ENCODE results near the gene HDGFL2. TPM values are rescaled to one million over a fixed set of nuclear protein-coding genes. Genes with fewer than 3 reads are reported as not detected.

The HDGFL2 gene
- total RNA-seq, 1 donor from 2014 or later, result 33.9 TPM

DNA sequence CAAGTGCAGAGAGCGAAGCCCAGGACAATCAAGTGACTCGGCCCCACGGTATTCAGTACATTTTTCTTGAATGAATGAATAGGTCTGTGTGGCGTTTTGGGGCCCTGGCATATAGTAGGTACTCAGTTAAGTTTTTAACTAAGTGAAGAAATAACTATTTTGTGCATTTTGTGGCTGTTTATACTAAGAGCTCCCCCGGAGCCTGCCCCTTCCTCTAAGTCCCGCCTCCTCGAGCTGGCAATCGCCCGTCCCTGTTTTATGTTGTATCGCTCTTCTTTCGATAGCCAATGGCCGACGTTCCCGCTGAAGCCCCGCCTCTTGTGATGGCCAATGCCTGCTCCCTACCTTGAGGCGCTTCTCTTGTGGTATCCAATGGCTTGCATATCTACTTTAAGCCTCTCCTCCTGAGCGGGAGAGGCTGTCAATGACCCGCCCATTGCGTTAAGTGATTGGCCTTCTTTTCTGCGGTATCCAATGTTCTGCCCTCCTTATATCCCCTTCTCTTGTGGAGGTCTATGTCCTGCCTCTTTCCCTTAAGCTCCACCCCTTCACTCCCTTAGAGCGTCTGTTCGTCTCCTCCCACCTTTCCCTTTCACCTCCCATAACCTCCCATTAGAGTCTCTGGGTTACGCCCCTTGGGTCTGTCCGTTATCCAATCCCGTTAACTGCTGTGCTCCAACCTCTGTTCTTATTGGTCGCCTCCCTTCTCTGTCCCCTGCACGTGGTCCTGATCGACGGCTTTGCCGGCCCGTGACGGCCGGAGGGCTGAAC, 509 bp upstream of the HDGFL2 start:
- Histone ChIP-seq H3K27ac (ENCODE audit: low read depth, low read length) (peak overlapping the region; percentile 95), H3K4me1 (ENCODE audit: control insufficient read depth in 3 of 3, insufficient read depth in 3 of 3, low read length in 3 of 3) (peaks cover 8 to 25% (median 19%) of the 10 kb centered on the region in 3 donors), H3K9ac (ENCODE audit: low read depth in 1 of 3, low read length in 3 of 3) (peak overlapping the region; percentile 88 to 89 (median 88)), H3K27me3 (ENCODE audit: control insufficient read depth in 3 of 3, insufficient read depth in 3 of 3, low read length in 3 of 3) (no peaks in the 10 kb centered on the region), H3K9me3 (ENCODE audit: control insufficient read depth in 3 of 3, low read length in 3 of 3) (no peaks in the 10 kb centered on the region), H3K36me3 (ENCODE audit: control insufficient read depth in 3 of 3, insufficient read depth in 3 of 3, low read length in 3 of 3) (peaks cover 6 to 10% (median 8%) of the 10 kb centered on the region in 3 donors), H3K4me3 (ENCODE audit: low read length in 3 of 3) (peak overlapping the region; percentile 85 to 87 (median 86))

DNA sequence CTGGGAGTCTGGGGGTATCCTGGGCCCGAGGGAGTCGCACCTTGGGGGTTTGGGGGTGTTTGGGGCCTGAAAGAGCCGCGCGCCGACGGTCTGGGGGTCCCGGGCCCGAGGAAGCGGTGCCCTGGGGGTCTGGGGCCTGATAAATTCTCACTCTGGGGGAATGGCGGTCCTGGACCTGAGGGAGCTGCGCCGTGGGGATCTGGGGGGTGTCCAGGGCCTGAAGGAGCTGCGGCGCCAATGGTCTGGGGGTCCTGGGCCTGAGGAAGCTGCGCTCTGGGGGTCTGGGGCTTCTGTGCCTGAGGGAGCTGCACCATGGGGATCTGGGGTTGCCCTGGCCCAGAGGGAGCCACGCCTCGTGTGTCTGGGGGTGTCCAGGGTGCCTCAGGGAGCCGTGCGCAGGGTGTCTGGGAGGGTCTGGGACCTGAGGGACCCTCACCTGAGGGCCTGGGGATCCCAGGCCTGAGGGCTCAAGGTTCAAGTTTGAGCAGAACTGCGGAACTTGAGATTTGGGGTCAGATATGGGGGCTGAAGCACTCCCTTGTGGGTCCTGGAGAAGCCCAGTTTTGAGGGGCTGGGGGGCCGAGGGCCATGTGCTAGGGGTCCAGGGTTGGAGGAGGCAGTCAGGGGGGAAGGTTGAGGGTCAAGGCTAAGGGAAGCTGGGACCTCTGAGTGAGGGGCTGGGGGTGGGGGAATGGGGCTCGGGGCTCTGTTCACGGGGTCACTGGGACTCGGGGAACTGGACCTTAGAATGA, 1.1 kb downstream of the HDGFL2 start:
- Histone ChIP-seq H3K9me3 (ENCODE audit: control insufficient read depth in 3 of 3, low read length in 3 of 3) (no peaks in the 10 kb centered on the region), H3K27me3 (ENCODE audit: control insufficient read depth in 3 of 3, insufficient read depth in 3 of 3, low read length in 3 of 3) (no peaks in the 10 kb centered on the region), H3K36me3 (ENCODE audit: control insufficient read depth in 3 of 3, insufficient read depth in 3 of 3, low read length in 3 of 3) (peaks cover 14 to 20% (median 16%) of the 10 kb centered on the region in 3 donors), H3K4me1 (ENCODE audit: control insufficient read depth in 3 of 3, insufficient read depth in 3 of 3, low read length in 3 of 3) (peaks cover 8 to 25% (median 19%) of the 10 kb centered on the region in 3 donors), H3K4me3 (ENCODE audit: low read length in 3 of 3) (peak overlapping the region; percentile 70 to 75 (median 74)), H3K9ac (ENCODE audit: low read depth in 1 of 3, low read length in 3 of 3) (peak overlapping the region; percentile 76 to 87 (median 82)), H3K27ac (ENCODE audit: low read depth, low read length) (peak overlapping the region; percentile 40)

DNA sequence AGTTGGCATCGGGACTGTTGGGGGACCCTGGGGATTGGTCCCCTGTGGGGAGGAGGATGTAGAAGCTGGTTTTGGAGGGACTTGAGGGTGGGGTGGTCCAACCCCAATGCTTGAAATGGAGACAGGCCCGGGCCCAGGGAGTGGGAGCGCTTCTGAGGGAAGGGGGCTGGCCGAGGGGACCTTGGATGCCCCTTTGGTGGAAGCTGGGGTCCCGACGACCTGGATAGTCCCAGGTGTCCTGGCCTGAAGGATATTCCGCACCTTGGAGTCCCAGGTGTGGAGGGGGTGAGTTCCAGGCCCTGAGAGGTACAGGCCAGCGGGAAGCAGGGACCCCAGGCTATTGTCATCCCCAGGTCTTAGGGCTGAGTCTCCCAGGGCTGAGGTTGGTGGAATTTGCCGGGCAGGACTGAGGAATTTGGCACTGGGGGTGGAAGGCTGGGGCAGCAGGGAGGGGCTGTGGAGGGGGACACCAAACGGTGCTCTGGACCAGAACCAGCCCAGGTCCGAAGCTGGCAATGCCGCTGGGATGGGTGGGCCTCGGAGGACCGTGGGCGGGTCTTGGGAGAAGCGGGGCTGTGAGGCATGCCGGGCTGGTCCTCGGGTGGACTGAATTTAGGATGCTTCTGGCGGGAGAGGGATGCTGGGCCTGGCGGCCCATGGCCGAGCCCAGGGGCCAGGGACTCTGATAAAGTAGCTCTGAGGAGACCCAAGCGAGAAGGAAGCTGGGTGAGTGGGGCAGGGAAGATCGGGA, 1.8 kb downstream of the HDGFL2 start:
- H3K36me3 ChIP-seq (ENCODE audit: control insufficient read depth in 3 of 3, insufficient read depth in 3 of 3, low read length in 3 of 3), result peaks cover 18 to 24% (median 19%) of the 10 kb centered on the region in 3 donors
- peak overlapping the region in 1 of 3 donors; percentile 48 for H3K4me3 ChIP-seq (ENCODE audit: low read length in 3 of 3)
- H3K27me3 ChIP-seq (ENCODE audit: control insufficient read depth in 3 of 3, insufficient read depth in 3 of 3, low read length in 3 of 3), result no peaks in the 10 kb centered on the region
- H3K27ac ChIP-seq (ENCODE audit: low read depth, low read length), result peak overlapping the region; percentile 19
- H3K4me1 ChIP-seq (ENCODE audit: control insufficient read depth in 3 of 3, insufficient read depth in 3 of 3, low read length in 3 of 3), result peaks cover 8 to 25% (median 19%) of the 10 kb centered on the region in 3 donors
- no peaks in the 10 kb centered on the region for H3K9me3 ChIP-seq (ENCODE audit: control insufficient read depth in 3 of 3, low read length in 3 of 3)
- H3K9ac ChIP-seq (ENCODE audit: low read depth in 1 of 3, low read length in 3 of 3), result peak overlapping the region; percentile 10 to 45 (median 23)

GRCh38 chr19:4474514-4475022, 2.5 kb downstream of the HDGFL2 start:
- peak overlapping the region in 1 of 3 donors; percentile 48 for H3K4me3 ChIP-seq (ENCODE audit: low read length in 3 of 3)
- peak overlapping the region in 2 of 3 donors; percentile 23 to 45 for H3K9ac ChIP-seq (ENCODE audit: low read depth in 1 of 3, low read length in 3 of 3)

DNA sequence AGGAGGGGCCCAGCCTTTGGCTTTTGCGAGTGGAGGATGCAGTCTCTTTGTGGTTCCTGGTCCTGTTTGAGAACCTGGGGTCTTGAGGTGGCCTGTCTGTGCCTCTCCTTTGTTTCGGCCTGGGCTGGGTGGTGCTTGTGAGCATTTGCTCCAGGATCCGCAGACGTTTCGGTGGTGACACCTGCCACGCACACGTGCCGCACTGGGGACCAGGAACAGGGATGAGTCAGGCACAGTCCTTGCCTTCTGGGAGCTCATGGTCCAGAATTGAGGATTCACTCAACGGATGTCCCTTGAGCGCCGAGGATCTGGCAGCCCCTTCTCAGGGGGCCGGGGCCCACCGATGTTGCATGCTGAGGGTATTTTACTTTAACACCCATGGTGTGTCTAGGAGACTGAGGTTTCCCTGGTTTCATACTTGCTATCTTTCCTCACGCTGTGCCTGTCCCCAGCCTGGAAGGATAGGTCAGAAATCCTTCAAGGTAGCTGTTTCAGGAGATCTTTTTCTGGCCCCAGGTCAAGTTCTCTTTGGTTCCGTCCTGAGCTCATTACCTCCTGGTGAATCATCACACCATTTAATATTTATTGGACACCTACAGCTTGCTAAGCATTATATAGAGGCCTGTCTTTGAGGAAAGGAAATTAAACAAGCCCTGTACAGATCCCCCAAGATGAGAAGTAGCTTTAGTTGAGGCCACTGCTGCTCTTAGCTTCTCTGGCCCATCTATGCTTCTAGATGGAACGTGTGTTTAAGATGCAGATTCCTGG, 5.1 kb downstream of the HDGFL2 start:
- Histone ChIP-seq H3K27me3 (ENCODE audit: control insufficient read depth in 3 of 3, insufficient read depth in 3 of 3, low read length in 3 of 3) (no peaks in the 10 kb centered on the region), H3K9ac (ENCODE audit: low read depth in 1 of 3, low read length in 3 of 3) (no peak overlapping the region), H3K27ac (ENCODE audit: low read depth, low read length) (no peak overlapping the region), H3K4me3 (ENCODE audit: low read length in 3 of 3) (no peak overlapping the region), H3K9me3 (ENCODE audit: control insufficient read depth in 3 of 3, low read length in 3 of 3) (no peaks in the 10 kb centered on the region), H3K4me1 (ENCODE audit: control insufficient read depth in 3 of 3, insufficient read depth in 3 of 3, low read length in 3 of 3) (peaks cover 8 to 19% (median 15%) of the 10 kb centered on the region in 3 donors), H3K36me3 (ENCODE audit: control insufficient read depth in 3 of 3, insufficient read depth in 3 of 3, low read length in 3 of 3) (peaks cover 19 to 28% (median 21%) of the 10 kb centered on the region in 3 donors)

More at GRCh38 chr19:4474514-4475022, 2.5 kb downstream of the HDGFL2 start:
- Histone ChIP-seq H3K27ac (ENCODE audit: low read depth, low read length) (no peak overlapping the region), H3K36me3 (ENCODE audit: control insufficient read depth in 3 of 3, insufficient read depth in 3 of 3, low read length in 3 of 3) (peaks cover 18 to 25% (median 19%) of the 10 kb centered on the region in 3 donors), H3K4me1 (ENCODE audit: control insufficient read depth in 3 of 3, insufficient read depth in 3 of 3, low read length in 3 of 3) (peaks cover 8 to 25% (median 19%) of the 10 kb centered on the region in 3 donors), H3K27me3 (ENCODE audit: control insufficient read depth in 3 of 3, insufficient read depth in 3 of 3, low read length in 3 of 3) (no peaks in the 10 kb centered on the region), H3K9me3 (ENCODE audit: control insufficient read depth in 3 of 3, low read length in 3 of 3) (no peaks in the 10 kb centered on the region)

DNA sequence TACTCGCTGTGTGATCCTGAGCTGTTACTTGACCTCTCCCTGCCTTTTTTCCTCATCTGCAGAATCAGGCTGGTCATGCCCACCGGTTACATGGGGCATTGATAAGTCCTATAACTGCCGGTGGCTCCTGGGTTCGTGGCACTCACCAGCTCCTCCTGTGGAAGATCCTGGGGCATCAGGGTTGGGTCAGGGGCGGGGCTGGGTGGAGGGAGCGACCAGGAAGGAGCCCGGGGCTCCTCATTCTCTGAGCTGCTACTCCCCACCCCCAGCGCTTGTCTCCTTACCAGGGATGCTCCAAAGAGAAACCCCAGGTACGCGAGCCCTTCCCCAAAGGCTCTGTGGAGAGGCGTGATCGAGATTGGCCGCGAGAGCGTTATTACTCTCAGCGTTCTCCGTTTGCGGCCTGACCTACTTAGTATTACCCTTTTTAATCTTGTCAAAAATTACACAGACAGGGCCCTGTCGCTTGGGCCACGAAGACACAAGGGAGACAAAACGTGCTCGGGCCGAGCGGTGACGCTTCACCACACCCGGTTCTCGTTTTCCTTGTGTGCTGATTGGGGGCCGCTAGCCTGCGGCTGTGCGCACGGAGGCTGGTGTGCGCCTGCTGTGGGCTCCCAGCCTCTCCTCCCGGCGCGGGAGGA, 10.7 kb downstream of the HDGFL2 start:
- H3K9ac ChIP-seq (ENCODE audit: low read depth in 1 of 3, low read length in 3 of 3), result no peak overlapping the region
- no peaks in the 10 kb centered on the region for H3K4me1 ChIP-seq (ENCODE audit: control insufficient read depth in 3 of 3, insufficient read depth in 3 of 3, low read length in 3 of 3)
- H3K36me3 ChIP-seq (ENCODE audit: control insufficient read depth in 3 of 3, insufficient read depth in 3 of 3, low read length in 3 of 3), result peaks cover 8 to 21% (median 18%) of the 10 kb centered on the region in 3 donors
- H3K27ac ChIP-seq (ENCODE audit: low read depth, low read length), result no peak overlapping the region
- no peaks in the 10 kb centered on the region for H3K9me3 ChIP-seq (ENCODE audit: control insufficient read depth in 3 of 3, low read length in 3 of 3)
- no peaks in the 10 kb centered on the region for H3K27me3 ChIP-seq (ENCODE audit: control insufficient read depth in 3 of 3, insufficient read depth in 3 of 3, low read length in 3 of 3)
- H3K4me3 ChIP-seq (ENCODE audit: low read length in 3 of 3), result no peak overlapping the region

DNA sequence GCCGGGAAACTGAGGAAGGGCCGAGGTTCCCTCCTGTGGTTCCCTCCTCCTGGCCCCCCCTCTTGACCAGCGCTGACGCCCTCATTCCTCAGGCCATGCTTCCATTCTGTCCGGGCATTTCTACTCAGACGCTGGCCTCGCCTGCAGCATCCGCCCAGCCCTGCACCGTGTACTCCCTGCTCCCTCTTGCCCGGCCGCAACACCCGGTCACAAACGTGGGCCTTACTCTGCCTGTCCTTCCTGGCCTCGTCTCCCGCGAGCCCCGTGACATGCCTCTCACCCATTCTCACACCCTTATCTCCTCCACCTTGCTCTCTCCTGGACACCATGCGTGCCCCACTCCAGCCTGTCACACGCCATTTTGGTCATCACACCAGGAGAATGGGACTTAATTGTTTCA, 11.3 kb downstream of the HDGFL2 start:
- Histone ChIP-seq H3K27ac (ENCODE audit: low read depth, low read length) (no peak overlapping the region), H3K9me3 (ENCODE audit: control insufficient read depth in 3 of 3, low read length in 3 of 3) (no peaks in the 10 kb centered on the region), H3K36me3 (ENCODE audit: control insufficient read depth in 3 of 3, insufficient read depth in 3 of 3, low read length in 3 of 3) (peaks cover 8 to 22% (median 18%) of the 10 kb centered on the region in 3 donors), H3K27me3 (ENCODE audit: control insufficient read depth in 3 of 3, insufficient read depth in 3 of 3, low read length in 3 of 3) (no peaks in the 10 kb centered on the region), H3K4me3 (ENCODE audit: low read length in 3 of 3) (no peak overlapping the region), H3K9ac (ENCODE audit: low read depth in 1 of 3, low read length in 3 of 3) (no peak overlapping the region), H3K4me1 (ENCODE audit: control insufficient read depth in 3 of 3, insufficient read depth in 3 of 3, low read length in 3 of 3) (no peaks in the 10 kb centered on the region)

DNA sequence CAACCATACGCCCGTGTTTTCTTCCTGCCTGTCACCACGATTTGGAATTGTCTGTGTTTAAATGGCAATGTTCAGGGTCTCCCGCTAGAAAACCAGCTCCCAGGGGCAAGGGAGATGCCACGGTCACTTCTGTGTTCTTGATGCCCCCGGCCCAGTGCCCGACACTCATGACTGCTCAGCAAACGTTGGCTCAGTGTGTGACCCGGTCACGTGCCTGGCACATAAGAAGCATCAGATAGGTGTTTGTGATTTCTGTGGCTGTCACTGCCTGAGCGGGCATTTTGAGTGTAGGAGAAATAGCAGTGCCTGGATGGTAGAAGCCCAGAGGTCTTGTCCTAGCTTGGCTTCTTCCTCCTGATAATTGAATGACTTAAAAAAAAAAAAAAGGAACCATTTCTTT, 15.5 kb downstream of the HDGFL2 start:
- Histone ChIP-seq H3K27ac (ENCODE audit: low read depth, low read length) (no peak overlapping the region), H3K9me3 (ENCODE audit: control insufficient read depth in 3 of 3, low read length in 3 of 3) (no peaks in the 10 kb centered on the region), H3K9ac (ENCODE audit: low read depth in 1 of 3, low read length in 3 of 3) (no peak overlapping the region), H3K36me3 (ENCODE audit: control insufficient read depth in 3 of 3, insufficient read depth in 3 of 3, low read length in 3 of 3) (peaks cover 25 to 37% (median 32%) of the 10 kb centered on the region in 3 donors), H3K4me3 (ENCODE audit: low read length in 3 of 3) (no peak overlapping the region), H3K27me3 (ENCODE audit: control insufficient read depth in 3 of 3, insufficient read depth in 3 of 3, low read length in 3 of 3) (no peaks in the 10 kb centered on the region), H3K4me1 (ENCODE audit: control insufficient read depth in 3 of 3, insufficient read depth in 3 of 3, low read length in 3 of 3) (peaks cover 0 to 7% (median 0%) of the 10 kb centered on the region in 3 donors)

Data from skeletal muscle tissue (tissue), 4 donors.